Thymus (tissue), 11 donors: ENCODE results near the gene MAD1L1. TPM values are rescaled to one million over a fixed set of nuclear protein-coding genes. Genes with fewer than 3 reads are reported as not detected.

Experiments used
- DNase-seq, 9 donors: peaks; one replicate each; pipeline ENCODE4 v3.0.0-alpha.2; 2013; ENCODE audit warnings: low spot score in 9 of 9, low read depth in 6 of 9, missing footprints in 1 of 9
- H3K27ac ChIP-seq, 2 donors: one replicate each; pipeline ENCODE4 v1.5.1; 2013; ENCODE audit warnings: control low read depth in 1 of 2, low read depth in 1 of 2, low read length in 1 of 2, mild to moderate bottlenecking in 1 of 2, moderate library complexity in 1 of 2
- H3K27me3 ChIP-seq, 2 donors: one replicate each; pipeline ENCODE4 v1.5.1; 2013; ENCODE audit warnings: low read length in 1 of 2; ENCODE audit not compliant: control insufficient read depth in 2 of 2, insufficient read depth in 1 of 2
- H3K36me3 ChIP-seq, 2 donors: one replicate each; pipeline ENCODE4 v1.5.1; 2013; ENCODE audit warnings: low read length in 1 of 2, mild to moderate bottlenecking in 1 of 2, moderate library complexity in 1 of 2; ENCODE audit not compliant: control insufficient read depth in 2 of 2, insufficient read depth in 2 of 2
- H3K4me1 ChIP-seq, 2 donors: one replicate each; pipeline ENCODE4 v1.5.1; 2013; ENCODE audit warnings: low read length in 2 of 2; ENCODE audit not compliant: control insufficient read depth in 2 of 2, insufficient read depth in 2 of 2
- H3K4me3 ChIP-seq, 2 donors: one replicate each; pipeline ENCODE4 v1.5.1; 2013; ENCODE audit warnings: low read length in 2 of 2, control low read depth in 1 of 2, mild to moderate bottlenecking in 1 of 2
- H3K9me3 ChIP-seq, 2 donors: one replicate each; pipeline ENCODE4 v1.5.1; 2013; ENCODE audit warnings: low read length in 1 of 2, mild to moderate bottlenecking in 1 of 2; ENCODE audit not compliant: control insufficient read depth in 2 of 2, insufficient read depth in 1 of 2
- WGBS: extraction: QIAGEN DNeasy Blood & Tissue Kit; methylation state at CpG from one replicate; pipeline ENCODE4 v1.1.7; 2013; 5-methylcytosine and 5-hydroxymethylcytosine counted together
- polyA plus RNA-seq: library from polyadenylated mRNA; stranded (reverse); fragments of 200-250 nt; gene quantifications from one replicate; pipeline ENCODE4 v1.2.3, GENCODE V29; 2013
- total RNA-seq: library from RNA; stranded (reverse); fragments of 120-200 nt; gene quantifications from one replicate; pipeline ENCODE4 v1.2.4, GENCODE V29; 2013
- donor health status: healthy.

Gene MAD1L1
- total and polyA plus RNA-seq, 2 donors = 93.3 to 103 TPM

- H3K4me1 ChIP-seq = peaks cover 0 to 31% of the 10 kb centered on the region in 2 donors
- 96% methylated on average over 10 of the region's 10 CpGs for WGBS
- no peaks in the 10 kb centered on the region for H3K27me3 ChIP-seq
- peaks cover 36 to 41% of the 10 kb centered on the region in 2 donors for H3K36me3 ChIP-seq
- DNase-seq = no peak
- no peak overlapping the region for H3K4me3 ChIP-seq
- peaks cover 1 to 17% of the 10 kb centered on the region in 2 donors for H3K9me3 ChIP-seq
- no peak overlapping the region for H3K27ac ChIP-seq
These were observed 34.0 kb downstream of the MAD1L1 start for GRCh38 chr7:2198760-2199159.

GRCh38 chr7:2198206-2198605 is 34.5 kb downstream of the MAD1L1 start:
- H3K4me1 ChIP-seq = peaks cover 0 to 30% of the 10 kb centered on the region in 2 donors
- H3K27ac ChIP-seq = no peak overlapping the region
- no peak for DNase-seq
- no peaks in the 10 kb centered on the region for H3K27me3 ChIP-seq
- H3K4me3 ChIP-seq = no peak overlapping the region
- peaks cover 1 to 17% of the 10 kb centered on the region in 2 donors for H3K9me3 ChIP-seq
- 96% methylated on average over 15 of the region's 15 CpGs for WGBS
- H3K36me3 ChIP-seq = peaks cover 41 to 46% of the 10 kb centered on the region in 2 donors

- Histone ChIP-seq H3K27me3 (no peaks in the 10 kb centered on the region), H3K27ac (no peak overlapping the region), H3K9me3 (peaks cover 1 to 17% of the 10 kb centered on the region in 2 donors), H3K4me1 (peaks cover 0 to 25% of the 10 kb centered on the region in 2 donors), H3K36me3 (peaks cover 42 to 50% of the 10 kb centered on the region in 2 donors), H3K4me3 (no peak overlapping the region)
- no peak for DNase-seq
- 97% methylated on average over 21 of the region's 21 CpGs for WGBS
These were observed 35.1 kb downstream of the MAD1L1 start for GRCh38 chr7:2197436-2198155.

GRCh38 chr7:2196381-2197378 is 36.1 kb downstream of the MAD1L1 start:
- H3K27ac ChIP-seq = no peak overlapping the region
- H3K4me1 ChIP-seq = peaks cover 0 to 23% of the 10 kb centered on the region in 2 donors
- no peaks in the 10 kb centered on the region for H3K27me3 ChIP-seq
- peaks cover 1 to 17% of the 10 kb centered on the region in 2 donors for H3K9me3 ChIP-seq
- peaks cover 38 to 43% of the 10 kb centered on the region in 2 donors for H3K36me3 ChIP-seq
- H3K4me3 ChIP-seq = no peak overlapping the region
- peak in 1 of 9 donors; percentile 17 for DNase-seq
- 94% methylated on average over 32 of the region's 32 CpGs for WGBS

- peaks cover 36 to 39% of the 10 kb centered on the region in 2 donors for H3K36me3 ChIP-seq
These were observed 37.1 kb downstream of the MAD1L1 start for GRCh38 chr7:2195400-2196246.

GRCh38 chr7:2193575-2194305 is 39.0 kb downstream of the MAD1L1 start:
- 95% methylated on average over 19 of the region's 19 CpGs for WGBS
- Histone ChIP-seq H3K36me3 (peaks cover 28 to 29% of the 10 kb centered on the region in 2 donors), H3K4me1 (peaks cover 0 to 19% of the 10 kb centered on the region in 2 donors), H3K27me3 (no peaks in the 10 kb centered on the region), H3K27ac (no peak overlapping the region), H3K9me3 (peaks cover 1 to 17% of the 10 kb centered on the region in 2 donors), H3K4me3 (no peak overlapping the region)
- DNase-seq = no peak

More at GRCh38 chr7:2195400-2196246, 37.1 kb downstream of the MAD1L1 start:
- peaks cover 0 to 19% of the 10 kb centered on the region in 2 donors for H3K4me1 ChIP-seq
- no peak overlapping the region for H3K4me3 ChIP-seq
- H3K9me3 ChIP-seq = peaks cover 1 to 17% of the 10 kb centered on the region in 2 donors
- no peaks in the 10 kb centered on the region for H3K27me3 ChIP-seq
- 97% methylated on average over 13 of the region's 13 CpGs for WGBS
- no peak overlapping the region for H3K27ac ChIP-seq
- DNase-seq = no peak

- H3K36me3 ChIP-seq = peaks cover 28 to 29% of the 10 kb centered on the region in 2 donors
- no peak for DNase-seq
- no peaks in the 10 kb centered on the region for H3K27me3 ChIP-seq
- no peak overlapping the region for H3K27ac ChIP-seq
- 97% methylated on average over 18 of the region's 18 CpGs for WGBS
- H3K4me3 ChIP-seq = no peak overlapping the region
- H3K4me1 ChIP-seq = peaks cover 0 to 19% of the 10 kb centered on the region in 2 donors
- H3K9me3 ChIP-seq = peaks cover 1 to 17% of the 10 kb centered on the region in 2 donors
These were observed 39.8 kb downstream of the MAD1L1 start for GRCh38 chr7:2192831-2193534.
